Peyer's patch (tissue), 4 donors: ENCODE measurements around the gene ATG101. TPM values are rescaled to one million over a fixed set of nuclear protein-coding genes. Genes with fewer than 3 reads are reported as not detected.
A peak's percentile ranks its signal among the peaks of the same experiment; 100 is the strongest.

ENCODE experiments used
- DNase-seq, 3 donors: peaks; one replicate each; pipeline ENCODE4 v3.0.0-alpha.2; 2017 to 2019
- H3K27ac ChIP-seq, 4 donors: fragments of 200-600 bp; sonication (generic); one replicate each; pipeline ENCODE4 v1.5.1; 2016 to 2019
- H3K27me3 ChIP-seq, 2 donors: fragments of 200-600 bp; sonication (generic); one replicate each; pipeline ENCODE4 v1.5.1; 2019
- H3K36me3 ChIP-seq, 3 donors: fragments of 200-600 bp; sonication (generic); one replicate each; pipeline ENCODE4 v1.5.1; 2016 to 2019
- H3K4me1 ChIP-seq, 4 donors: fragments of 200-600 bp; sonication (generic); one replicate each; pipeline ENCODE4 v1.5.1; 2016 to 2019
- H3K4me3 ChIP-seq, 4 donors: fragments of 200-600 bp; sonication (generic); 1 replicate in 3 of 4; 2 replicates in 1 of 4; pipeline ENCODE4 v1.5.1; 2016 to 2019; ENCODE audit warnings: mild to moderate bottlenecking in 1 of 4
- H3K9me3 ChIP-seq, 4 donors: fragments of 200-600 bp; sonication (generic); one replicate each; pipeline ENCODE4 v1.5.1; 2016 to 2019; ENCODE audit warnings: mild to moderate bottlenecking in 1 of 4
- POLR2A ChIP-seq, 2 donors: fragments of 450-650 bp; IDR thresholded peaks; one replicate each; pipeline ENCODE4 v1.5.1; 2017; ENCODE audit warnings: antibody characterized with exemption in 2 of 2, mild to moderate bottlenecking in 2 of 2, moderate library complexity in 2 of 2
- total RNA-seq, 4 donors: library from RNA; depleted of rRNA; stranded (reverse); fragments of >200 nt; gene quantifications; one replicate each; pipeline ENCODE4 v1.1.0, GENCODE V29; 2016
- TF ChIP-seq, protein P1 (sequence below), 6 experiments: fragments of 450-650 bp in 4 of 6; fragments of 200-600 bp in 2 of 6; sonication (generic) in 1 of 6; IDR thresholded peaks; one replicate each; pipeline ENCODE4 v1.5.1; 2017 to 2019; ENCODE audit warnings: antibody characterized with exemption in 6 of 6, mild to moderate bottlenecking in 3 of 6, moderate library complexity in 1 of 6

ATG101 gene
- total RNA-seq, 4 donors from 2014 or later = 31.5 to 39.6 (median 33.9) TPM

DNA sequence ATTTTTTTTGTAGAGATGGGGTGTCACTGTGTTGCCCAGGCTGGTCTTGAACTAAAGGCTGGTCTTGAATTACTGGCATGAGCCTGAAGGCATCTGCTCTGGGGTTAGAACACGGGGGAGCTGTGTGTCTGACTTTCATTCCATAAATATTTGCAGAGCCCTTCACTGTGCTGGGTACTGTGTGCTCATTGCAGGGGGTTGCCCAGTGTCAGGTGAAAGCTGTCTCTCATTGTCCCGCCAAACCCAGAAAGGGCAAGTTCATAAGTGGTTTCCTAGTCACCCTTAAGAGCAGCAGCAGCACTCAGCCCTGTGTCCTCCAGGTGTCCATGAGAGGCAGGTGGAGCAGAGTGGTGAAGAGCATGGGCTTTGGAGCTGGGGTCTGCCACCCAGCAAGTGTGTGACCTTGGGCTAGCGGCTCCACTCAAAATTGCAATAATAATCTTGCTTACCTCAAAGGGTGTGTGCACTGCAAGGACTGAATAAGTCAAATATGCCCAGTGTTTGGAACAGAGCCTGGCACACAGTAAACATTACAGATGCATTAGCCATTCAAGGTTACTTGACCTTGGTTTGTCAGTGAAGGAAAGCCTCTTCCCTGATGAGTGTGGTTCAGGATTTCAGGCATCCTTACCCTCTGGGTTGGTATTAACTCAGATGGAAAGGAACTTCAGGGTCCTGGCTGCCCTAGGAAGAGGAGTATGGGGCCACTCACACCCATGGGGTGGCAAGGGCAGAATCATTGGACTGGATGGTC, 5.4 kb downstream of the ATG101 start:
- H3K27me3 ChIP-seq = no peaks in the 10 kb centered on the region
- H3K27ac ChIP-seq = no peak overlapping the region
- H3K36me3 ChIP-seq = peaks cover 0 to 56% (median 0%) of the 10 kb centered on the region in 3 donors
- H3K4me1 ChIP-seq = peaks cover 0 to 15% (median 7%) of the 10 kb centered on the region in 4 donors
- TF ChIP-seq, protein P1, sequence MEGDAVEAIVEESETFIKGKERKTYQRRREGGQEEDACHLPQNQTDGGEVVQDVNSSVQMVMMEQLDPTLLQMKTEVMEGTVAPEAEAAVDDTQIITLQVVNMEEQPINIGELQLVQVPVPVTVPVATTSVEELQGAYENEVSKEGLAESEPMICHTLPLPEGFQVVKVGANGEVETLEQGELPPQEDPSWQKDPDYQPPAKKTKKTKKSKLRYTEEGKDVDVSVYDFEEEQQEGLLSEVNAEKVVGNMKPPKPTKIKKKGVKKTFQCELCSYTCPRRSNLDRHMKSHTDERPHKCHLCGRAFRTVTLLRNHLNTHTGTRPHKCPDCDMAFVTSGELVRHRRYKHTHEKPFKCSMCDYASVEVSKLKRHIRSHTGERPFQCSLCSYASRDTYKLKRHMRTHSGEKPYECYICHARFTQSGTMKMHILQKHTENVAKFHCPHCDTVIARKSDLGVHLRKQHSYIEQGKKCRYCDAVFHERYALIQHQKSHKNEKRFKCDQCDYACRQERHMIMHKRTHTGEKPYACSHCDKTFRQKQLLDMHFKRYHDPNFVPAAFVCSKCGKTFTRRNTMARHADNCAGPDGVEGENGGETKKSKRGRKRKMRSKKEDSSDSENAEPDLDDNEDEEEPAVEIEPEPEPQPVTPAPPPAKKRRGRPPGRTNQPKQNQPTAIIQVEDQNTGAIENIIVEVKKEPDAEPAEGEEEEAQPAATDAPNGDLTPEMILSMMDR (IDR thresholded peaks at IDR 0.05) = no peak
- no peak for TF ChIP-seq POLR2A (IDR thresholded peaks at IDR 0.05)
- DNase-seq = peak in 1 of 3 donors; percentile 11
- H3K4me3 ChIP-seq = no peak overlapping the region
- H3K9me3 ChIP-seq = no peaks in the 10 kb centered on the region

DNA sequence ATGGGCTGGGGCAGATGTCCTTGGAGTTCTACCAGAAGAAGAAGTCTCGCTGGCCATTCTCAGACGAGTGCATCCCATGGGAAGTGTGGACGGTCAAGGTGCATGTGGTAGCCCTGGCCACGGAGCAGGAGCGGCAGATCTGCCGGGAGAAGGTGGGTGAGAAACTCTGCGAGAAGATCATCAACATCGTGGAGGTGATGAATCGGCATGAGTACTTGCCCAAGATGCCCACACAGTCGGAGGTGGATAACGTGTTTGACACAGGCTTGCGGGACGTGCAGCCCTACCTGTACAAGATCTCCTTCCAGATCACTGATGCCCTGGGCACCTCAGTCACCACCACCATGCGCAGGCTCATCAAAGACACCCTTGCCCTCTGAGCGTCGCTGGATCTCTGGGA, 7.0 kb downstream of the ATG101 start:
- TF ChIP-seq POLR2A (IDR thresholded peaks at IDR 0.05) = no peak
- TF ChIP-seq, protein P1 (IDR thresholded peaks at IDR 0.05) = no peak
- no peak overlapping the region for H3K4me3 ChIP-seq
- no peak for DNase-seq
- no peaks in the 10 kb centered on the region for H3K9me3 ChIP-seq
- no peaks in the 10 kb centered on the region for H3K27me3 ChIP-seq
- peaks cover 0 to 56% (median 0%) of the 10 kb centered on the region in 3 donors for H3K36me3 ChIP-seq
- H3K27ac ChIP-seq = no peak overlapping the region
- peaks cover 0 to 14% (median 12%) of the 10 kb centered on the region in 4 donors for H3K4me1 ChIP-seq

DNA sequence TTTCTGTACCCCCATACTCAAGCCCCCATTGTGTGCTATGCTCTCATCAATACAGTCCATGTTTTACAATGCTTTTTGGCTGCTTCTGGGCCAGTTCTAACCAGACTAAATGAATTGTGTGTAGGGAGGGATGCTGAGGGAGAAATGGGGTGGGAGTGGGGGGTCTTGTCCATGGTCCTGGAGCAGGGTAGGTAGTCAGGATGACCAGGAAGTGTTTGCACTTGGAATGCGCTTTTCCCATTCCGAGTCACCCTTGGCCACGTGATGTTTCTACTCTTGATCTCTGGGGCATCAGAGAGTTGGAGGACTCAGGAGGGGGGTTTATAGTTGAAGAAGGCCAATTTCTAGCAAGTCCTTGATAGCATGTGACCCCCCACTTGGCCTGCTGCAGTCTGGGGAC, 8.5 kb downstream of the ATG101 start:
- no peak overlapping the region for H3K27ac ChIP-seq
- H3K4me1 ChIP-seq = peaks cover 0 to 26% (median 18%) of the 10 kb centered on the region in 4 donors
- DNase-seq = no peak
- no peak overlapping the region for H3K4me3 ChIP-seq
- H3K9me3 ChIP-seq = no peaks in the 10 kb centered on the region
- no peaks in the 10 kb centered on the region for H3K27me3 ChIP-seq
- peaks cover 0 to 52% (median 0%) of the 10 kb centered on the region in 3 donors for H3K36me3 ChIP-seq
- TF ChIP-seq, protein P1 (IDR thresholded peaks at IDR 0.05) = no peak
- no peak for TF ChIP-seq POLR2A (IDR thresholded peaks at IDR 0.05)

DNA sequence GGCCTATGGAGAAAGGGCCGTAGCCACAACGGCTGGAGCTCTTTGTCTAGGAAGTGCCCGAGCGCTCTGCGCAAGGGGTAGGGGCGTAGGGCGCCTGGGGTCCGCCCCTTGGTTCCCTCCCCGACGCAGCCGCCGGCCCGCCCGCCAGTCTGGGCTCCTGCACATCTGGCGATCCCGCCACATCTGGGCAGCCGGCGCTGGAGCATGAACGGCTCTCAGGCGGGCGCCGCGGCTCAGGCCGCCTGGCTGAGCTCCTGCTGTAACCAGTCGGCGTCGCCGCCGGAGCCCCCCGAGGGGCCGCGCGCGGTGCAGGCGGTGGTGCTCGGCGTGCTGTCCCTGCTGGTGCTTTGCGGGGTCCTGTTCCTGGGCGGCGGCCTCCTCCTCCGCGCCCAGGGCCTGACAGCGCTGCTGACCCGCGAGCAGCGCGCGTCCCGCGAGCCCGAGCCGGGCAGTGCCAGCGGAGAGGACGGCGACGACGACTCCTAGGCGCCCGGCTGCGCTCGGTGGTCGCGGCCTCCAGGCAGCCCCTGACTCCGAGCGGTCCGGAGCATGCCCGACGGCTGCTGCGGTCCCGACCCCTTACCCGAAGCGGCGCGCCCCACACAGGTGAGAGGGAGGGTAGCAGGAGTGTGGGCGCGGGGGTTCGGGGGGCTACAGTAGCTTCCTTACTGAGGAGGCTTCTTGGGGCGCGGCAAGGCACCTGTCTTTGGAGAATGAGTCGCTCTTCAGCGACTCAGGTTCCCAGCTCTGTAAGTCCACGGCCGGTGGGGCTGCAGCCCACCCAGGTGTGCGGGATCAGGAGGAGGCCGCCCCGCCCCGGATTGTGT, 10.0 kb downstream of the ATG101 start, which contains the start of gene SMIM41:
Gene SMIM41 (plus strand): TSS at position 129 of the 827 bp plus-strand sequence. CDS start 76 bp downstream, at position 205.
- Histone ChIP-seq H3K27me3 (no peaks in the 10 kb centered on the region), H3K4me1 (peaks cover 0 to 28% (median 19%) of the 10 kb centered on the region in 4 donors), H3K9me3 (no peaks in the 10 kb centered on the region), H3K27ac (peak within 1 kb of the TSS; percentile 53 to 80 (median 68)), H3K36me3 (peaks cover 0 to 37% (median 0%) of the 10 kb centered on the region in 3 donors), H3K4me3 (peak within 1 kb of the TSS; percentile 7 to 36 (median 28))
- TF ChIP-seq, protein P1 (IDR thresholded peaks at IDR 0.05) = no peak
- TF ChIP-seq POLR2A (IDR thresholded peaks at IDR 0.05) = no peak
- peak in 1 of 3 donors; percentile 53 for DNase-seq

DNA sequence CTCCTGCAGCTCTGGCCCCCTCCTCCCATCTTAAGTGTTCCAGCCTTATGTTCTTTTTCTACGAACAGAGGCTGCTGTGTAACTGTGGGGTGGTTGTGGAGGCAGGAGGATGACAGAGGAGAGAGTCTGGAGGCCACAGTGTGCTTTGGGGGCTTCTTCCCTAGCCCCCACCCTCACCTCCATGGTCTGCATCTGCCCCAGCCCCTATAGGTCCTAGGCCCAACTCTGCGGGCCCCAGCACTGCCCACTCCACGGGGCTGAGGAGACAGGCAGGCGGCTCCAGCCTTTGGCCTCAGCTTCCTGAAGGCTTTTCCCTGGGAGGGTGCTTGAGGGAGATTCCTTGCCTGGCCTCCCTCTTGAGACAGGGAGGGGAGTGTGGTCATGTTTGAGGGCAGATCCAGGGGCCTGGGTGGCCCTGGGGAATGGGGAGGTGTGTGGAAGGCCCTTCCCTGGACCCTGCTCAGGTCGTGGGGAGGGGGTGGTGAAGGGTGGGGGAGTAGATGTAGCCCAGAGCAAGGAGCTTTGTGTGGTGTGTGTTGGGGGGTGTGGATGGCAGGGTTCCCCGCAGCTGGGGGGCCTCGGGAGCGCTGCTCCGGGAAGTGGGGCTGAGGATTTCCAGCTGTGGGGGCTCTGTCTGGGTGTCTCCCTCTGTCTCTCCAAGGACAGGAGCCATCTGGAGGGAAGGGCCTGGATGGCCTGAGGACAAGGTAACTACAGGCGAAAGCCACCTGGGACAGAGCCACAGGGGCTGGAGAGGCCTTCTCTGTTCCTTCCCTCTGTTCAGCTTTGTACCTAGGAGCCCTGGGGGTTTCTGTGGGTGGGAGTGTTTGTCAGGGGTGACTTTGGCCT, 10.8 kb downstream of the ATG101 start:
- Histone ChIP-seq H3K27me3 (no peaks in the 10 kb centered on the region), H3K4me3 (peak overlapping the region in 3 of 4 donors; percentile 7 to 36 (median 20)), H3K4me1 (peaks cover 0 to 28% (median 19%) of the 10 kb centered on the region in 4 donors), H3K9me3 (no peaks in the 10 kb centered on the region), H3K27ac (peak overlapping the region; percentile 53 to 80 (median 68)), H3K36me3 (peaks cover 0 to 30% (median 0%) of the 10 kb centered on the region in 3 donors)
- no peak for DNase-seq
- no peak for TF ChIP-seq POLR2A (IDR thresholded peaks at IDR 0.05)
- TF ChIP-seq, protein P1 (IDR thresholded peaks at IDR 0.05) = no peak
